HepG2 (cell line): ENCODE data around the gene SYNJ2. TPM values are rescaled to one million over a fixed set of nuclear protein-coding genes. Genes with fewer than 3 reads are reported as not detected.

ENCODE experiments used
- ATF7 ChIP-seq, 2 experiments: fragments of 450-650 bp in 1 of 2; sonication (generic) in 1 of 2; formaldehyde crosslinking in 1 of 2; IDR thresholded peaks; 2 replicates each; pipeline versions ENCODE4 v1.4.0 to v1.6.1; 2016 to 2020; ENCODE audit warnings: antibody characterized with exemption in 1 of 2, mild to moderate bottlenecking in 1 of 2, missing genetic modification reagents in 1 of 2
- GTF3A ChIP-seq: sonication (generic); formaldehyde crosslinking; conservative IDR thresholded peaks from 2 replicates; pipeline ENCODE4 v1.4.0; 2020; ENCODE audit warnings: mild to moderate bottlenecking, missing genetic modification reagents
- IRF9 ChIP-seq: sonication (generic); formaldehyde crosslinking; IDR thresholded peaks from 2 replicates; pipeline ENCODE4 v1.8.0; 2022; ENCODE audit warnings: missing genetic modification reagents, mild to moderate bottlenecking, borderline replicate concordance
- KMT2B ChIP-seq: IDR thresholded peaks from 2 replicates; pipeline ENCODE4 v1.6.1; 2016; ENCODE audit warnings: missing genetic modification reagents, missing compliant biosample characterization
- MLXIP ChIP-seq: sonication (generic); formaldehyde crosslinking; IDR thresholded peaks from 2 replicates; pipeline ENCODE4 v1.9.0; 2021; ENCODE audit warnings: missing genetic modification reagents, borderline replicate concordance
- MXD3 ChIP-seq: IDR thresholded peaks from 2 replicates; pipeline ENCODE4 v1.6.1; 2016; ENCODE audit warnings: mild to moderate bottlenecking, missing biosample characterization, missing genetic modification reagents
- NR2F2 ChIP-seq: IDR thresholded peaks from 2 replicates; pipeline ENCODE4 v1.6.1; 2012; ENCODE audit warnings: low read depth, inconsistent platforms, borderline replicate concordance
- PHF5A ChIP-seq: IDR thresholded peaks from one replicate; pipeline ENCODE4 v1.6.1; 2018; ENCODE audit warnings: low read depth, missing genetic modification reagents; ENCODE audit not compliant: unreplicated experiment
- POGK ChIP-seq: sonication (generic); formaldehyde crosslinking; conservative IDR thresholded peaks from 2 replicates; pipeline ENCODE4 v1.8.0; 2022; ENCODE audit warnings: mild to moderate bottlenecking, moderate library complexity, missing genetic modification reagents
- PRDM4 ChIP-seq: sonication (generic); formaldehyde crosslinking; IDR thresholded peaks from 2 replicates; pipeline ENCODE4 v1.9.0; 2021; ENCODE audit warnings: missing genetic modification reagents, borderline replicate concordance
- RAD51 ChIP-seq: fragments of 450-650 bp; IDR thresholded peaks from 2 replicates; pipeline ENCODE4 v1.6.1; 2016; ENCODE audit warnings: borderline replicate concordance
- SMAD3 ChIP-seq: sonication (generic); formaldehyde crosslinking; IDR thresholded peaks from 2 replicates; pipeline ENCODE4 v1.4.0; 2020; ENCODE audit warnings: missing genetic modification reagents
- YEATS2 ChIP-seq: sonication (generic); formaldehyde crosslinking; IDR thresholded peaks from 2 replicates; pipeline ENCODE4 v1.4.0; 2020; ENCODE audit warnings: missing genetic modification reagents, borderline replicate concordance
- ZC3H4 ChIP-seq: sonication (generic); formaldehyde crosslinking; IDR thresholded peaks from 2 replicates; pipeline ENCODE4 v1.4.0; 2020; ENCODE audit warnings: missing genetic modification reagents, borderline replicate concordance
- ZMAT3 ChIP-seq: sonication (generic); formaldehyde crosslinking; conservative IDR thresholded peaks from 2 replicates; pipeline ENCODE4 v1.7.0; 2021; ENCODE audit warnings: missing genetic modification reagents
- ZNF33B ChIP-seq: sonication (generic); formaldehyde crosslinking; IDR thresholded peaks from 2 replicates; pipeline ENCODE4 v1.5.1; 2020; ENCODE audit warnings: mild to moderate bottlenecking, missing genetic modification reagents
- ZNF430 ChIP-seq: sonication (generic); formaldehyde crosslinking; IDR thresholded peaks from 2 replicates; pipeline ENCODE4 v1.9.0; 2021; ENCODE audit warnings: mild to moderate bottlenecking, missing genetic modification reagents
- ZSCAN12 ChIP-seq: sonication (generic); formaldehyde crosslinking; IDR thresholded peaks from 2 replicates; pipeline ENCODE4 v1.9.0; 2021; ENCODE audit warnings: mild to moderate bottlenecking, missing genetic modification reagents
- polyA plus RNA-seq, 8 experiments: library from polyadenylated mRNA; depleted of rRNA in 3 of 8; stranded (reverse) in 7 of 8; unstranded in 1 of 8; fragments of >200 nt; fragmentation: Illumina TruSeq in 4 of 8; extraction: Trizol in 4 of 8; gene quantifications; 2 replicates each; pipeline versions ENCODE4 v1.2.1 to v1.2.3, GENCODE V29; 2011 to 2016; ENCODE audit warnings: low read depth in 4 of 8, missing spikeins in 1 of 8, mixed read lengths in 1 of 8; ENCODE audit not compliant: insufficient read depth in 1 of 8
- total RNA-seq, 5 experiments: library from RNA; depleted of rRNA; stranded (reverse); fragments of >200 nt; fragmentation: Illumina TruSeq; extraction: Trizol; gene quantifications; 2 replicates each; pipeline ENCODE4 v1.2.3, GENCODE V29; 2016; ENCODE audit warnings: low read depth in 1 of 5

Gene SYNJ2
- total and polyA plus RNA-seq, 2 of the 13 experiments (the other 11 are each of a cell fraction or from before 2014, with no cell fraction given): 39.1 to 57.6 TPM

- TF ChIP-seq ZNF33B (peak; percentile 77; the same call in 1 of the 2 replicates), ZNF430 (CRISPR knock-in tag) (peak; percentile 44; the same call in 1 of the 2 replicates), ZC3H4 (CRISPR knock-in tag) (no peak; the same call in 1 of the 2 replicates), RAD51 (no peak), SMAD3 (CRISPR knock-in tag) (peak; percentile 53; the same call in 1 of the 2 replicates), MXD3 (no peak), IRF9 (CRISPR knock-in tag) (peak; percentile 80; the same call in 1 of the 2 replicates), YEATS2 (CRISPR knock-in tag) (no peak; the same call in 1 of the 2 replicates), KMT2B (CRISPR knock-in tag) (peak; percentile 57; the same call in 1 of the 2 replicates), MLXIP (CRISPR knock-in tag) (peak; percentile 87; the same call in 1 of the 2 replicates), ZMAT3 (CRISPR knock-in tag) (no peak), POGK (peak; percentile 61; the same call in 1 of the 2 replicates), PHF5A (CRISPR knock-in tag) (peak; percentile 26), ATF7 (IDR thresholded peaks at IDR 0.05) (no peak), ATF7 (CRISPR knock-in tag; IDR thresholded peaks at IDR 0.05) (no peak; the same call in 1 of the 2 replicates), PRDM4 (CRISPR knock-in tag) (0 out of 2 replicates have a peak, but pooled peaks have one; percentile 49), GTF3A (CRISPR knock-in tag) (no peak), ZSCAN12 (CRISPR knock-in tag) (peak; percentile 47; the same call in 1 of the 2 replicates), NR2F2 (peak; percentile 67; the same call in 1 of the 2 replicates)
Observed at GRCh38 chr6:157954150-157955117, 27.2 kb upstream of the SYNJ2 start (continued).
